ENCODE measurements around the gene ZNF280D.

- TF ChIP-seq CTCF (IDR thresholded peaks at IDR 0.05): no peak
- no peak for TF ChIP-seq POLR2A (IDR thresholded peaks at IDR 0.05; ENCODE audit: low read depth)
- no peak for TF ChIP-seq EP300 (IDR thresholded peaks at IDR 0.05)
- no peak for TF ChIP-seq POLR2AphosphoS5 (IDR thresholded peaks at IDR 0.05)
Observed at GRCh38 chr15:56752986-56753385, 19.7 kb upstream of the ZNF280D start.

Measured in esophagus muscularis mucosa (tissue), 4 donors.